Measurements from ENCODE around the gene DKC1. TPM values are rescaled to one million over a fixed set of nuclear protein-coding genes. Genes with fewer than 3 reads are reported as not detected.

The DKC1 gene
- total and polyA plus RNA-seq, 2 of the 13 experiments (the other 11 are each of a cell fraction or from before 2014, with no cell fraction given): 61.6 to 102 TPM

DNA sequence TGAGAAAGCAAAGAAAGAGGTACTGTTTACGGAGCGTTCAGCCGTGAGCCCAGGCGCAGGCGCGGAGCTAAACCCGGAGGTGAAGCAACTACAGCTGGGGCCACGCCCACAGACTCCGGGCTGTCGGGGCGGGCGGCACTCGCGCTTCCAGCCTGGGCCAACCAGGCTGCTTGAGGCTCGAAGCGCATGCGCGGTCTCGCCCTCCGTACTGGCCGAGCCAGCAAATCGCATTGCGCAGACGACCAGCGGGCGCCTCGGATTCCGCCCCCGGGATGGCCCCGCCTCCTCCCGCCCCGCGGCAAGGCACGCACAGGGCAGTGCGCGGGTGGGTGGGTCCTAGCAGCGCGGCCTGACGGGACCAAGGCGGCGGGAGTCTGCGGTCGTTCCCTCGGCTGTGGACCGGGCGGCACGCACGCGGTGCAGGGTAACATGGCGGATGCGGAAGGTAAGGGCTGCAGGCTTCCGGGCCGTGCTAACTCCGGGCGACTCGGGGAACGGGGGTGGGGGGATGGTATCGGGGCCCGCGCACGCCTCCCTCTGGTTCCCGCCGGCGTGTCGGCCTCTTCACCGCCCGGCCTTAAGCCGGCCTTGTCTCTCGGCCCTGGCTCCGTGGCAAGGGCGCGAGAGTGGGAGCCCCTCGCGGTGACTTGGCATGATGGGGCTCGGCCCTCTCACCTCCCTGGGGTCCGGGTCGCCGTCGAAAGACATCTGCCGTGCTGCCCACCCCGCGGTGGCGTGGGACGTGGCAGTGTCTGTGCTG lies at the start of gene DKC1 (continued):
- TF ChIP-seq ZNF550 (CRISPR knock-in tag; IDR thresholded peaks at IDR 0.05; ENCODE audit: borderline replicate concordance) (no peak), BORCS8-MEF2B (CRISPR knock-in tag; IDR thresholded peaks at IDR 0.05) (0 out of 2 replicates have a peak, but pooled peaks have one; percentile 47), ZNF274 (CRISPR knock-in tag; IDR thresholded peaks at IDR 0.05) (0 out of 2 replicates have a peak, but pooled peaks have one; percentile 25), ZNF777 (CRISPR knock-in tag; IDR thresholded peaks at IDR 0.05) (peak; percentile 51; the same call in 1 of the 2 replicates), ZSCAN30 (CRISPR knock-in tag; IDR thresholded peaks at IDR 0.05) (no peak), NFRKB (IDR thresholded peaks at IDR 0.05) (no peak), ZNF121 (CRISPR knock-in tag; IDR thresholded peaks at IDR 0.05) (no peak), SRF (IDR thresholded peaks at IDR 0.05; ENCODE audit: low read depth, low read length) (no peak), ZNF329 (CRISPR knock-in tag; IDR thresholded peaks at IDR 0.05; ENCODE audit: low read depth) (0 out of 2 replicates have a peak, but pooled peaks have one; percentile 30), SIX4 (CRISPR knock-in tag; IDR thresholded peaks at IDR 0.05) (no peak), RARG (CRISPR knock-in tag; IDR thresholded peaks at IDR 0.05; ENCODE audit: low read depth) (no peak), ATF4 (CRISPR knock-in tag; IDR thresholded peaks at IDR 0.05) (no peak), RBFOX2 (IDR thresholded peaks at IDR 0.05; ENCODE audit: low read depth, low read length) (peak; percentile 90), ZFP36 (IDR thresholded peaks at IDR 0.05; ENCODE audit: borderline replicate concordance, low read depth, low read length, partially characterized antibody) (no peak), REST (IDR thresholded peaks at IDR 0.05; ENCODE audit: borderline replicate concordance in 1 of 2, low read depth in 1 of 2, low read length in 2 of 2) (no peak), ZBTB43 (CRISPR knock-in tag; conservative IDR thresholded peaks at IDR 0.05) (0 out of 2 replicates have a peak, but pooled peaks have one; percentile 24), PHF20 (CRISPR knock-in tag; IDR thresholded peaks at IDR 0.05) (peak; percentile 57; the same call in 1 of the 2 replicates), KLF15 (CRISPR knock-in tag; IDR thresholded peaks at IDR 0.05; ENCODE audit: borderline replicate concordance) (no peak), PRMT3 (CRISPR knock-in tag; IDR thresholded peaks at IDR 0.05; ENCODE audit: borderline replicate concordance, low read depth) (no peak)
- TF ChIP-seq, protein P1, sequence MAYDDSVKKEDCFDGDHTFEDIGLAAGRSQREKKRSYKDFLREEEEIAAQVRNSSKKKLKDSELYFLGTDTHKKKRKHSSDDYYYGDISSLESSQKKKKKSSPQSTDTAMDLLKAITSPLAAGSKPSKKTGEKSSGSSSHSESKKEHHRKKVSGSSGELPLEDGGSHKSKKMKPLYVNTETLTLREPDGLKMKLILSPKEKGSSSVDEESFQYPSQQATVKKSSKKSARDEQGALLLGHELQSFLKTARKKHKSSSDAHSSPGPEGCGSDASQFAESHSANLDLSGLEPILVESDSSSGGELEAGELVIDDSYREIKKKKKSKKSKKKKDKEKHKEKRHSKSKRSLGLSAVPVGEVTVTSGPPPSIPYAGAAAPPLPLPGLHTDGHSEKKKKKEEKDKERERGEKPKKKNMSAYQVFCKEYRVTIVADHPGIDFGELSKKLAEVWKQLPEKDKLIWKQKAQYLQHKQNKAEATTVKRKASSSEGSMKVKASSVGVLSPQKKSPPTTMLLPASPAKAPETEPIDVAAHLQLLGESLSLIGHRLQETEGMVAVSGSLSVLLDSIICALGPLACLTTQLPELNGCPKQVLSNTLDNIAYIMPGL (CRISPR knock-in tag; IDR thresholded peaks at IDR 0.05; ENCODE audit: borderline replicate concordance in 1 of 2, low read depth in 1 of 2): peak; percentile 44 to 66; a peak in 2 of 4 replicates

Measured in HepG2 (cell line).